Activated CD8-positive, alpha-beta T cell treated with anti-CD3 and anti-CD28 coated beads, Interleukin-2, amount 10 ng/mL, durations not matched to agents 7 days and 5 days (primary cell): ENCODE measurements around the gene KLC3. TPM values are rescaled to one million over a fixed set of nuclear protein-coding genes. Genes with fewer than 3 reads are reported as not detected.
"Not testable (repeated sequence)": the region's sequence is repeated elsewhere in the genome, so short reads cannot be mapped to it uniquely, and the experiment has no call there.

Experiments used
- ATAC-seq: fragments of 150-1000 bp; cut with Tn5 transposase; one replicate; pipeline ENCODE4 v1.10.0; 2021; ENCODE audit warnings: moderate library complexity
- CTCF ChIA-PET: fragments of 350-600 bp; sonication (Branson Sonifier 250); formaldehyde crosslinking; loops from one replicate; lab custom pipeline; 2021; ENCODE audit warnings: antibody characterized with exemption; lab: Charles Lee
- POLR2A ChIA-PET: fragments of 350-600 bp; sonication (Branson Sonifier 250); formaldehyde crosslinking; loops from one replicate; lab custom pipeline; 2021; ENCODE audit warnings: antibody characterized with exemption; lab: Charles Lee
- DNase-seq: peaks from one replicate; pipeline ENCODE4 v3.0.0-alpha.2; 2020
- H3K27ac Mint-ChIP-seq: one replicate; pipeline ENCODE4 v1.8.0; 2021; ENCODE audit warnings: mild to moderate bottlenecking, mixed read lengths
- H3K27me3 Mint-ChIP-seq: one replicate; pipeline ENCODE4 v1.8.0; 2021; ENCODE audit warnings: low read depth, mixed read lengths
- H3K36me3 Mint-ChIP-seq: one replicate; pipeline ENCODE4 v1.8.0; 2021; ENCODE audit warnings: low read depth, mixed read lengths
- H3K4me1 Mint-ChIP-seq: one replicate; pipeline ENCODE4 v1.8.0; 2021; ENCODE audit warnings: low read depth, mixed read lengths
- H3K4me3 Mint-ChIP-seq: one replicate; pipeline ENCODE4 v1.8.0; 2021; ENCODE audit warnings: mild to moderate bottlenecking, mixed read lengths
- H3K9me3 Mint-ChIP-seq: one replicate; pipeline ENCODE4 v1.8.0; 2022; ENCODE audit warnings: mixed read lengths; ENCODE audit not compliant: insufficient read depth
- total RNA-seq, 2 experiments: library from RNA; stranded (reverse); gene quantifications; one replicate each; pipeline ENCODE4 v1.2.3, GENCODE V29; 2021

The KLC3 gene
- total RNA-seq, 2 experiments from 2014 or later = not detected

- Mint-ChIP-seq H3K27ac (no peak overlapping the region), H3K27me3 (no peaks in the 10 kb centered on the region), H3K9me3 (no peaks in the 10 kb centered on the region), H3K36me3 (peaks cover 2% of the 10 kb centered on the region), H3K4me1 (no peaks in the 10 kb centered on the region), H3K4me3 (no peak overlapping the region)
- CTCF ChIA-PET = no interaction called here
- DNase-seq (no peak), ATAC-seq (no peak)
- POLR2A ChIA-PET = no interaction called here
These were observed 36.2 kb upstream of the KLC3 start for GRCh38 chr19:45304141-45304926.

- H3K36me3 Mint-ChIP-seq = peaks cover 2% of the 10 kb centered on the region
- no peak for ATAC-seq
These were observed 35.5 kb upstream of the KLC3 start for GRCh38 chr19:45305007-45305406.

GRCh38 chr19:45305421-45305820 lies 35.1 kb upstream of the KLC3 start:
- Mint-ChIP-seq H3K27ac (no peak overlapping the region), H3K4me3 (no peak overlapping the region), H3K4me1 (no peaks in the 10 kb centered on the region), H3K9me3 (no peaks in the 10 kb centered on the region), H3K27me3 (no peaks in the 10 kb centered on the region), H3K36me3 (no peaks in the 10 kb centered on the region)
- DNase-seq = no peak
- ChIA-PET POLR2A (no interaction called here), CTCF (no interaction called here)
- no peak for ATAC-seq

More at GRCh38 chr19:45305007-45305406, 35.5 kb upstream of the KLC3 start:
- Mint-ChIP-seq H3K27me3 (no peaks in the 10 kb centered on the region), H3K27ac (no peak overlapping the region), H3K4me3 (no peak overlapping the region), H3K9me3 (no peaks in the 10 kb centered on the region), H3K4me1 (no peaks in the 10 kb centered on the region)
- ChIA-PET POLR2A (no interaction called here), CTCF (no interaction called here)
- DNase-seq = no peak

- ATAC-seq (no peak), DNase-seq (no peak)
- Mint-ChIP-seq H3K4me1 (no peaks in the 10 kb centered on the region), H3K4me3 (no peak overlapping the region), H3K9me3 (no peaks in the 10 kb centered on the region), H3K27me3 (no peaks in the 10 kb centered on the region), H3K27ac (no peak overlapping the region), H3K36me3 (no peaks in the 10 kb centered on the region)
- POLR2A ChIA-PET = no interaction called here
- CTCF ChIA-PET = no interaction called here
These were observed 34.5 kb upstream of the KLC3 start for GRCh38 chr19:45306040-45306439.

- H3K4me1 Mint-ChIP-seq = peaks cover 2% of the 10 kb centered on the region
- no peak overlapping the region for H3K4me3 Mint-ChIP-seq
- H3K27ac Mint-ChIP-seq = no peak overlapping the region
- no peak for DNase-seq
- no peak for ATAC-seq
- ChIA-PET CTCF (no interaction called here), POLR2A (no interaction called here)
- H3K27me3 Mint-ChIP-seq = no peaks in the 10 kb centered on the region
- no peaks in the 10 kb centered on the region for H3K9me3 Mint-ChIP-seq
- H3K36me3 Mint-ChIP-seq = no peaks in the 10 kb centered on the region
These were observed 34.0 kb upstream of the KLC3 start for GRCh38 chr19:45306518-45307027.

GRCh38 chr19:45307361-45307760 lies 33.2 kb upstream of the KLC3 start:
- ChIA-PET POLR2A (no interaction called here), CTCF (no interaction called here)
- Mint-ChIP-seq H3K4me3 (no peak overlapping the region), H3K36me3 (no peaks in the 10 kb centered on the region), H3K9me3 (no peaks in the 10 kb centered on the region), H3K27me3 (no peaks in the 10 kb centered on the region), H3K27ac (no peak overlapping the region), H3K4me1 (peaks cover 2% of the 10 kb centered on the region)
- ATAC-seq = no peak
- DNase-seq = no peak

- CTCF ChIA-PET, H3K4me1 Mint-ChIP-seq, H3K36me3 Mint-ChIP-seq, H3K4me3 Mint-ChIP-seq, POLR2A ChIA-PET, H3K27me3 Mint-ChIP-seq, DNase-seq, H3K9me3 Mint-ChIP-seq, H3K27ac Mint-ChIP-seq, ATAC-seq: not testable (repeated sequence)
These were observed 31.2 kb upstream of the KLC3 start for GRCh38 chr19:45309322-45309721.

- Mint-ChIP-seq H3K27ac (no peak overlapping the region), H3K9me3 (no peaks in the 10 kb centered on the region), H3K4me3 (no peak overlapping the region), H3K36me3 (no peaks in the 10 kb centered on the region), H3K4me1 (peaks cover 2% of the 10 kb centered on the region), H3K27me3 (peaks cover 13% of the 10 kb centered on the region)
- CTCF ChIA-PET = no interaction called here
- POLR2A ChIA-PET = no interaction called here
- DNase-seq (no peak), ATAC-seq (no peak)
These were observed 28.9 kb upstream of the KLC3 start for GRCh38 chr19:45311621-45312020.

- peaks cover 13% of the 10 kb centered on the region for H3K27me3 Mint-ChIP-seq
- ATAC-seq, CTCF ChIA-PET, H3K36me3 Mint-ChIP-seq, POLR2A ChIA-PET, H3K9me3 Mint-ChIP-seq, H3K4me3 Mint-ChIP-seq, H3K4me1 Mint-ChIP-seq, DNase-seq, H3K27ac Mint-ChIP-seq: not testable (repeated sequence)
These were observed 28.3 kb upstream of the KLC3 start for GRCh38 chr19:45312285-45312684.

GRCh38 chr19:45314708-45315245 lies 25.8 kb upstream of the KLC3 start:
- Mint-ChIP-seq H3K27me3 (peaks cover 19% of the 10 kb centered on the region), H3K4me1 (peaks cover 2% of the 10 kb centered on the region), H3K27ac (no peak overlapping the region), H3K36me3 (no peaks in the 10 kb centered on the region), H3K4me3 (no peak overlapping the region), H3K9me3 (no peaks in the 10 kb centered on the region)
- POLR2A ChIA-PET = no interaction called here
- CTCF ChIA-PET = no interaction called here
- ATAC-seq (no peak), DNase-seq (no peak)

- Mint-ChIP-seq H3K4me1 (peaks cover 2% of the 10 kb centered on the region), H3K9me3 (no peaks in the 10 kb centered on the region), H3K36me3 (no peaks in the 10 kb centered on the region), H3K27me3 (peaks cover 19% of the 10 kb centered on the region), H3K27ac (no peak overlapping the region), H3K4me3 (no peak overlapping the region)
- ChIA-PET CTCF (no interaction called here), POLR2A (no interaction called here)
- ATAC-seq = no peak
- DNase-seq = no peak
These were observed 25.2 kb upstream of the KLC3 start for GRCh38 chr19:45315304-45315703.

- DNase-seq (no peak), ATAC-seq (no peak)
- H3K27ac Mint-ChIP-seq = no peak overlapping the region
- no peak overlapping the region for H3K4me3 Mint-ChIP-seq
- POLR2A ChIA-PET = no interaction called here
- CTCF ChIA-PET = no interaction called here
- no peaks in the 10 kb centered on the region for H3K36me3 Mint-ChIP-seq
- peaks cover 20% of the 10 kb centered on the region for H3K27me3 Mint-ChIP-seq
- no peaks in the 10 kb centered on the region for H3K9me3 Mint-ChIP-seq
- peaks cover under 1% of the 10 kb centered on the region for H3K4me1 Mint-ChIP-seq
These were observed 19.4 kb upstream of the KLC3 start for GRCh38 chr19:45320997-45321775.
